Muscle layer of duodenum (tissue), 2 donors: ENCODE results near the gene EQTN.
A peak's percentile ranks its signal among the peaks of the same experiment; 100 is the strongest.

ENCODE experiments used
- H3K27ac ChIP-seq: one replicate; pipeline ENCODE4 v1.7.0; 2013; ENCODE audit warnings: mild to moderate bottlenecking, low read length
- H3K27me3 ChIP-seq: one replicate; pipeline ENCODE4 v1.7.0; 2013; ENCODE audit warnings: low read depth, mild to moderate bottlenecking, control low read depth, low read length
- H3K36me3 ChIP-seq, 2 donors: one replicate each; pipeline ENCODE4 v1.7.0; 2013; ENCODE audit warnings: low read length in 2 of 2, control low read depth in 1 of 2, mild to moderate bottlenecking in 1 of 2; ENCODE audit not compliant: insufficient read depth in 2 of 2, control insufficient read depth in 1 of 2
- H3K4me1 ChIP-seq, 2 donors: one replicate each; pipeline ENCODE4 v1.7.0; 2013; ENCODE audit warnings: low read length in 2 of 2, mild to moderate bottlenecking in 2 of 2, control low read depth in 1 of 2, moderate library complexity in 1 of 2; ENCODE audit not compliant: insufficient read depth in 2 of 2, control insufficient read depth in 1 of 2
- H3K4me3 ChIP-seq, 2 donors: one replicate each; pipeline ENCODE4 v1.7.0; 2013; ENCODE audit warnings: low read length in 2 of 2, low read depth in 1 of 2, mild to moderate bottlenecking in 1 of 2
- H3K9me3 ChIP-seq, 2 donors: one replicate each; pipeline ENCODE4 v1.7.0; 2013; ENCODE audit warnings: low read length in 2 of 2, control low read depth in 1 of 2, mild to moderate bottlenecking in 1 of 2; ENCODE audit not compliant: control insufficient read depth in 1 of 2
- donor health status: healthy.

EQTN gene

GRCh38 chr9:27297050-27297449 is at the start of gene EQTN:
EQTN (minus strand) TSS chr9:27297150; CDS start chr9:27297055, 95 bp downstream.
- Histone ChIP-seq H3K36me3 (no peaks in the 10 kb centered on the region), H3K4me1 (no peaks in the 10 kb centered on the region), H3K27me3 (no peaks in the 10 kb centered on the region), H3K27ac (no peak within 1 kb of the TSS), H3K9me3 (no peaks in the 10 kb centered on the region), H3K4me3 (no peak within 1 kb of the TSS)

- Histone ChIP-seq H3K4me1 (peaks cover 8 to 30% of the 10 kb centered on the region in 2 donors), H3K27ac (no peak overlapping the region), H3K36me3 (no peaks in the 10 kb centered on the region), H3K27me3 (no peaks in the 10 kb centered on the region), H3K4me3 (no peak overlapping the region), H3K9me3 (no peaks in the 10 kb centered on the region)
Observed at GRCh38 chr9:27344776-27345175, 47.8 kb upstream of the EQTN start.

DNA sequence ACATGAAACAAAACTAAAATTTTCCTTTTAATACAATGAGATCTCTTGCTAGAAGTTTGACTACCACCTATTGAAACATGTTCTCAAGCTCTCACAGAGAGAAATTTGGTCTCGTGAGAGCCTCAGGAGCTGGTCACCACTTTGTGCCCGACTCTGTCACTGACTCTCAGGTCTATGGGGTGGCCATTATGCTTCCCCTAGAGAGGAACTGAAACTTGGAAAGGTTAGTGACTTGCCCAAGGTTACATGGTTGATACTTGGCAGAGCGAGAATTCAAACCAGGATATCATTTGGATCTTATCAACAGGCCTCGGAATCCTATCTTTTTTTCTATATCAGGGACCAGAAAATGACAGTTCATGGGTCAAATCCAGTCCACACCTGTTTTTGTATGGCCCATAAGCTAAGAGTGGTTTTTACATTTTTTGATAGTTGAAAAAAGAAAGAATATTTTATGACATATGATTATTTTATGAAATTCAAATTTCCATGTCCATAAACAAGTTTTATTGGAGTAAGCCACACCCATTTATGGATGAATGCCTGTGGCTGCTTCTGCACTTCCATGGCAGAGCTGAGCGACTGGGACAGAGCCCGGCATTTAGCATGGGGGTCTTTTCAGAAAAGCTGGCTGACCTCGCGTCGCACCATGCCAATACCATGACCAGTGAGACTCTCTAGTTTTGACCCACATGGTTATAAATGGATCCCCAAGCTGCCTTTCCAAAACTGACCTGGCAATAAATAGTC is 44.8 kb upstream of the EQTN start:
- no peaks in the 10 kb centered on the region for H3K36me3 ChIP-seq
- H3K9me3 ChIP-seq, result no peaks in the 10 kb centered on the region
- H3K27me3 ChIP-seq, result no peaks in the 10 kb centered on the region
- H3K4me3 ChIP-seq, result no peak overlapping the region
- H3K4me1 ChIP-seq, result peaks cover 23 to 29% of the 10 kb centered on the region in 2 donors
- peak overlapping the region; percentile 2 for H3K27ac ChIP-seq

- H3K27me3 ChIP-seq, result no peaks in the 10 kb centered on the region
- no peaks in the 10 kb centered on the region for H3K36me3 ChIP-seq
- H3K27ac ChIP-seq, result no peak overlapping the region
- H3K4me3 ChIP-seq, result no peak overlapping the region
- peaks cover 23 to 29% of the 10 kb centered on the region in 2 donors for H3K4me1 ChIP-seq
- H3K9me3 ChIP-seq, result no peaks in the 10 kb centered on the region
Observed at GRCh38 chr9:27340961-27341511, 44.1 kb upstream of the EQTN start.

DNA sequence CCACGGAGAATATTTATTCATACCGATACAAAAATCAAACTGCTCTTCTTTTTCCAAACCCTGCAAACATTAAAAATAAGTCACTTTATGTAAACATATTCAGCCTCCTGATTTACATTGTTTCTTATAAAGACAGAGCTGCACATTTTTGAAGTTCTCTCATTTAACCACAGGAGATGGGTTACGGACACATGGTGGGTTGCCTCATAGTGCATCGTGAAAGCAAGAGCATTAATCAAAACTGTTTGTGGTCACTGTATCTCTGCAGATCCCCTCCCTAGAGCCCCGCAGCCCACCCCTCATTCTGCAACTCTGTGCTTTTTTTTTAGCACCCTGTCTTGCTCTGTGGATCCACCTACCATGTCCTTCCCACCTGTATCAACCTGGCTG is 43.3 kb upstream of the EQTN start:
- Histone ChIP-seq H3K36me3 (no peaks in the 10 kb centered on the region), H3K27me3 (no peaks in the 10 kb centered on the region), H3K4me3 (no peak overlapping the region), H3K9me3 (no peaks in the 10 kb centered on the region), H3K27ac (no peak overlapping the region), H3K4me1 (peaks cover 23 to 29% of the 10 kb centered on the region in 2 donors)

DNA sequence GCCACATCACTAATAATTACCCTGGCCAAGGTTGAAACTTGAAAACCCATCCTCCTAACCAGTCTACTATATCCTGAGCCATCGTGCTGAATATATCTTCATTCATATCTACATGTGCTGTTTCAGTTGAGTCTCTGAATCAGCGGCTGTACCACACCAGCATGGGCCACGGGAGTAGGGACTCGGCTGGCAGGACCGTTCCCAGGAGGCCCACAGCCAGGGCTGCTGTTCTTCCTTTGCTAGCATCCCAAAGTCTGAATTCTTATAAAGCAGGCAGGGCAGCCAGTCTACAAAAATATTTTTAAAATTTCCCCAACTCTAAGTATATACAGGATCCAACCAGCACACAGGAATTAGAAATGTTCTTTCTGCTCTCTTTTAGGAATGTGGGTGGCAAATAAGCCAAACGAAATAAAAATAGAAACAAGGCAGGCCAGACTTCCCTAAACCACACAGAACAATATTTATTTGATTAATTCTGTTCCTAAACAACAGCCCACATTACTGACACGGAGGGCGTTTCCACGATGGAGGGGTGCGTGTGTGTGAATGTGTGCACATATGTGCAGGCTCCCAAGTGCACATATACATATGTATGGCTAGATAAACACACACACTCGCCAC is 42.8 kb upstream of the EQTN start:
- Histone ChIP-seq H3K4me1 (peaks cover 23 to 29% of the 10 kb centered on the region in 2 donors), H3K9me3 (no peaks in the 10 kb centered on the region), H3K4me3 (no peak overlapping the region), H3K27ac (peak overlapping the region; percentile 43), H3K27me3 (no peaks in the 10 kb centered on the region), H3K36me3 (no peaks in the 10 kb centered on the region)

DNA sequence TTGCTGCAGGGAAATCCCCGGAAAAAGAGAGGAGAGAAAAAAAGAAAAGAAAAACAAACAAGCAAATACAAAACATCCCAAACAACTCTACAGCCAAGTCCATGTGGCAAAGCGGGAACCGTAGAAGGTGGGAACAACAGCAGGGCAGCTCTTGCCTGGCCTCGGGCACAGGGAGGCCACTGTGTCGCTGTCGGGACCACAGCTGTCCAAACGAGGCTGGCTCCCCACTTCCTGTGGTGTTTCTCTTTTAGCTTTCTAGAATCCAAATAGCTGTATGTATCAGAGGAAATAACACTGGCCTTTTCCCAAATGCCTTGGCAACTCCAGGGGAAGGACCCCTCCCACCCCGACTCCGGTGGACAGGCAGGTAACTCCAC is 41.6 kb upstream of the EQTN start:
- Histone ChIP-seq H3K36me3 (no peaks in the 10 kb centered on the region), H3K4me1 (peaks cover 26 to 33% of the 10 kb centered on the region in 2 donors), H3K27me3 (no peaks in the 10 kb centered on the region), H3K9me3 (no peaks in the 10 kb centered on the region), H3K27ac (peak overlapping the region; percentile 48), H3K4me3 (no peak overlapping the region)

DNA sequence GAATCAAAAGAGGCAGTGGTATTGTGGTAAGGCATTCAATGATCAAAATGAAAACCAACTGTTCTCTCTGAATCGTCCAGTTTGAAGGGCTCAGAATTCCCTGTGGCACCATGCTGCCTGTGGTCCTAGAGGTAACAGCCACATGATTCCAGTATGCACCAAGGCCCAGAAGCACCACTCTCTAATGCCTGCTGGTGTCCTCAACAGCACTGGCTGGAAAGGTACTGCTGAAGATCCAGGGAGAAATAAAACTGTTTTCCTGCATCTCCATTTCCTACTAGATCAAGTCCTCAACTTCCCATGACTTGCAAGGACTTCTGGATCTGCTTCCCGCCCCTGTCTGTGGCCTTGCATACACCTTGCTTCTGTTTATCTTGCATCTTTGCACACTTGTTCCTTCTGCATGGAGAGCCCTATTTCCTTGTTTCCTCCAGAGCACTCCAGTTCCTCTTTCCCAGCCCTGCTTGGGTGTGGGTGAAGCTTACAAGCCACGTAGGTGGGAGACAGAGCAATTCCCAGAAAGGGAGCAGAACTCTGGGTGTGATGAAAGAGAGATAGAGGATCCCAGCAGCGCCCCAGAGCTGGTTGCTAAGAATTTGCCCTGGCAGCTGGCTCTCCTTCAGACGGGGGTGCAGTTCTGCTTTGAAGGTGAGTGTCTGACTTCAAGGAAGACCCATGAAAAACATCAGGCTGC is 41.0 kb upstream of the EQTN start:
- no peaks in the 10 kb centered on the region for H3K9me3 ChIP-seq
- no peaks in the 10 kb centered on the region for H3K36me3 ChIP-seq
- H3K27me3 ChIP-seq, result no peaks in the 10 kb centered on the region
- H3K4me1 ChIP-seq, result peaks cover 28 to 36% of the 10 kb centered on the region in 2 donors
- H3K27ac ChIP-seq, result peak overlapping the region; percentile 48
- H3K4me3 ChIP-seq, result no peak overlapping the region

- no peak overlapping the region for H3K4me3 ChIP-seq
- H3K27me3 ChIP-seq, result no peaks in the 10 kb centered on the region
- no peaks in the 10 kb centered on the region for H3K9me3 ChIP-seq
- peaks cover 28 to 34% of the 10 kb centered on the region in 2 donors for H3K4me1 ChIP-seq
- H3K27ac ChIP-seq, result no peak overlapping the region
- H3K36me3 ChIP-seq, result no peaks in the 10 kb centered on the region
Observed at GRCh38 chr9:27337236-27337635, 40.3 kb upstream of the EQTN start.

DNA sequence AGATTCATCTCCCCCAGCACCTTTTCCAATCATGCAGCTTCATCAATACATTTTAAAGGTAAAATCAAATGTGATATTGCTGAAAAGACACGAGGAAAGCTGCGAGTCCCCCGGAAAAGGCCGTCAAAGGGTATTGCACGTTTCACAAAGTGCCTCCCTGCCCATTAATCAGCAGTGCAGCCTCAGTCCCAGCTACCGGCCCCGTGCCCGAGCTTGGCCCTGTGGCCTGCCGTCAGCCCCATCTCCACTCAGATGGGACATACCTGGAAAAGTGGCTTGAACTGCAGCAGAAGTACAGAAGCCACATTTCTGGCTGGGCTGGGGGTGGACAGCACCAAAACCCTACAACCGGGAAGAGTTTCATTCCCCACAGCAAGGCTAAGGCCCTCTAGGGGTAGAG is 39.9 kb upstream of the EQTN start:
- no peak overlapping the region for H3K27ac ChIP-seq
- H3K27me3 ChIP-seq, result no peaks in the 10 kb centered on the region
- H3K4me1 ChIP-seq, result peaks cover 28 to 30% of the 10 kb centered on the region in 2 donors
- no peak overlapping the region for H3K4me3 ChIP-seq
- no peaks in the 10 kb centered on the region for H3K36me3 ChIP-seq
- no peaks in the 10 kb centered on the region for H3K9me3 ChIP-seq

- Histone ChIP-seq H3K4me1 (peaks cover 24 to 25% of the 10 kb centered on the region in 2 donors), H3K36me3 (no peaks in the 10 kb centered on the region), H3K27ac (no peak overlapping the region), H3K4me3 (no peak overlapping the region), H3K27me3 (no peaks in the 10 kb centered on the region), H3K9me3 (no peaks in the 10 kb centered on the region)
Observed at GRCh38 chr9:27336126-27336525, 39.2 kb upstream of the EQTN start.
